Neutrophil (primary cell): ENCODE data around the gene ACBD6.

Experiments used
- H3K27ac ChIP-seq: fragments of 200-600 bp; sonication (generic); 2 replicates; pipeline ENCODE4 v1.5.1; 2016; ENCODE audit warnings: mild to moderate bottlenecking, moderate library complexity
- H3K27me3 ChIP-seq: fragments of 200-600 bp; sonication (generic); 2 replicates; pipeline ENCODE4 v1.6.0; 2016; ENCODE audit warnings: mild to moderate bottlenecking
- H3K36me3 ChIP-seq: fragments of 200-600 bp; sonication (generic); 2 replicates; pipeline ENCODE4 v1.5.1; 2017
- H3K4me1 ChIP-seq, 2 experiments: fragments of 200-600 bp in 1 of 2; sonication (generic) in 1 of 2; 1 replicate in 1 of 2; 2 replicates in 1 of 2; pipeline versions ENCODE4 v1.5.1 to v1.6.1; 2013 to 2016; ENCODE audit warnings: low read depth in 1 of 2, low read length in 1 of 2, mild to moderate bottlenecking in 1 of 2, moderate library complexity in 1 of 2; ENCODE audit not compliant: control insufficient read depth in 1 of 2, insufficient read depth in 1 of 2
- H3K4me3 ChIP-seq, 2 experiments: fragments of 200-600 bp in 1 of 2; sonication (generic) in 1 of 2; 1 replicate in 1 of 2; 2 replicates in 1 of 2; pipeline ENCODE4 v1.5.1; 2013 to 2016; ENCODE audit warnings: low read depth in 1 of 2, low read length in 1 of 2, mild to moderate bottlenecking in 1 of 2, moderate library complexity in 1 of 2
- H3K9me3 ChIP-seq: fragments of 200-600 bp; sonication (generic); 2 replicates; pipeline ENCODE4 v1.5.1; 2016
- CTCF ChIP-seq: fragments of 200-600 bp; sonication (generic); IDR thresholded peaks from 2 replicates; pipeline ENCODE4 v1.5.1; 2016; ENCODE audit warnings: antibody characterized with exemption

Gene ACBD6

GRCh38 chr1:180274221-180274620, 228.2 kb downstream of the ACBD6 start:
- H3K27ac ChIP-seq, result no peak overlapping the region
- no peaks in the 10 kb centered on the region for H3K36me3 ChIP-seq
- H3K9me3 ChIP-seq, result no peaks in the 10 kb centered on the region
- no peak overlapping the region for H3K4me3 ChIP-seq
- peaks cover 32 to 50% of the 10 kb centered on the region in 2 experiments for H3K4me1 ChIP-seq
- no peaks in the 10 kb centered on the region for H3K27me3 ChIP-seq
- no peak for TF ChIP-seq CTCF

DNA sequence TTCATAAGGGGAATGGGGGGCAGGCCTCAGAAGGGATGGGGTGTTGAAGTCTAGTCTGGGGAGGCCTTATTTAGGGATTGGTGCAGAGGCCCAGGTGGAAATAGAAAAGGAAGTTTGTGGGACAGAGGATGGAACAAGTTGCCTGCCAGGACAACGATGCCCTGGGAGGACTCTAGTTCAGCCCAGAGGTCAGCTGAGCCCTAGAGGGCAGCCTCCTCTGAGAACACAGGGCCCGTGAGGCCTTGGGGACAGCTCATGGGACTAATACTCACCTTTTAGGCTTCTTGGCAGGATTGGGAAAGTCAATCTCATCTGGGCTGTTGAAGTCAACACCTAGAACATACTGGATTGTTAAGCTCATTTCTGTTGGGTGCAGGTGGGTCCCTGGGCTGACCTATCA, 229.3 kb downstream of the ACBD6 start:
- Histone ChIP-seq H3K27ac (no peak overlapping the region), H3K36me3 (no peaks in the 10 kb centered on the region), H3K27me3 (no peaks in the 10 kb centered on the region), H3K4me3 (no peak overlapping the region), H3K9me3 (no peaks in the 10 kb centered on the region), H3K4me1 (peaks cover 31 to 50% of the 10 kb centered on the region in 2 experiments)
- TF ChIP-seq CTCF, result no peak

- no peak overlapping the region for H3K4me3 ChIP-seq
- peaks cover 29 to 46% of the 10 kb centered on the region in 2 experiments for H3K4me1 ChIP-seq
- H3K9me3 ChIP-seq, result no peaks in the 10 kb centered on the region
- TF ChIP-seq CTCF, result no peak
- H3K36me3 ChIP-seq, result no peaks in the 10 kb centered on the region
- no peak overlapping the region for H3K27ac ChIP-seq
- no peaks in the 10 kb centered on the region for H3K27me3 ChIP-seq
Measured at GRCh38 chr1:180272395-180272794, 230.0 kb downstream of the ACBD6 start.

DNA sequence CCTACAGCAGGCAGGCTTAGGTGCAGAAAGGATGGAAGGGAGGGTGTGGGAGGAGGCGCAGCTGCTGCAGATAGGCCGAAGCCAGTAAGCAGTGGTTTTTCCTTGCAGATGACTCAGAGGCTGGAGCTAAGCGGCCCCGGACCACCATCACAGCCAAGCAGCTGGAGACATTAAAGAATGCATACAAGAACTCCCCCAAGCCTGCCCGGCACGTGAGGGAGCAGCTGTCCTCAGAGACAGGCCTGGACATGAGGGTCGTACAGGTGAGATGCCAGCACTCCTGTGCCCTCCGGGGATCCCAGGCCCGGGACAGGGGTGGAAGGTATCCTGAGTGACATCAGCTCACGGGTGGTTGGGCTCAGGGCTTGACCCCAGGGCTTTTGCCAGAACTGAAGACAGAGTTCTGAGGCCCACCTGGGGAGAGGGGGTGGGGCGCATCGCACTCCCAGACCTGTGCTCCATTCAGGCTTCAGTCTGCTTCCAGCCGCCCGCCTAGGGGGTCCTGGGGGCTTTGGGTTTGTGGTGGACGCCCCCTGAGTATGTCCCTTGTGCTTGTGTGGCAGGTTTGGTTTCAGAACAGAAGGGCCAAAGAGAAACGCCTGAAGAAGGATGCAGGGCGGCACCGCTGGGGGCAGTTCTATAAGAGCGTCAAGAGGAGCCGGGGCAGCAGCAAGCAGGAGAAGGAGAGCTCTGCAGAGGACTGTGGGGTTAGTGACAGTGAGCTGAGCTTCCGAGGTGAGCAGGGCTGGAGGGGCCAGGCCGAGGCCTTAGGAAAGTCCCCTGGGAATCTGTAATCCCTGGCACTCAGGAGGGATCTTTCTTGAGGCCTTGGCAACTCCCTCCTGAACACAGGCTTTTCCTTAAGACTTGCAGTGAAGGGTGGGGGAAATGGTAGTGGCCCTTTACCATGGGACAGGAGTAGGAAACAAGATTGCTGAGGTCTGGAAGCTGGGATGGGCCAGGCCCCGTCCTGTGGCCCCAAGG, 230.8 kb downstream of the ACBD6 start:
- Histone ChIP-seq H3K4me1 (peaks cover 25 to 38% of the 10 kb centered on the region in 2 experiments), H3K27me3 (no peaks in the 10 kb centered on the region), H3K27ac (no peak overlapping the region)

More for the DNA sequence above, 230.8 kb downstream of the ACBD6 start:
- H3K36me3 ChIP-seq, result no peaks in the 10 kb centered on the region
- no peaks in the 10 kb centered on the region for H3K9me3 ChIP-seq
- no peak overlapping the region for H3K4me3 ChIP-seq
- TF ChIP-seq CTCF, result no peak
